Measurements from ENCODE around the gene GGTA1.
"Not testable (repeated sequence)": the region's sequence is repeated elsewhere in the genome, so short reads cannot be mapped to it uniquely, and the experiment has no call there.

The GGTA1 gene

GRCh38 chr9:121458449-121458848, 41.2 kb downstream of the GGTA1 start:
- not testable (repeated sequence) for DNase-seq (ENCODE audit: low spot score)

GRCh38 chr9:121455527-121456239, 44.0 kb downstream of the GGTA1 start:
- no peak for DNase-seq (ENCODE audit: low spot score)

DNA sequence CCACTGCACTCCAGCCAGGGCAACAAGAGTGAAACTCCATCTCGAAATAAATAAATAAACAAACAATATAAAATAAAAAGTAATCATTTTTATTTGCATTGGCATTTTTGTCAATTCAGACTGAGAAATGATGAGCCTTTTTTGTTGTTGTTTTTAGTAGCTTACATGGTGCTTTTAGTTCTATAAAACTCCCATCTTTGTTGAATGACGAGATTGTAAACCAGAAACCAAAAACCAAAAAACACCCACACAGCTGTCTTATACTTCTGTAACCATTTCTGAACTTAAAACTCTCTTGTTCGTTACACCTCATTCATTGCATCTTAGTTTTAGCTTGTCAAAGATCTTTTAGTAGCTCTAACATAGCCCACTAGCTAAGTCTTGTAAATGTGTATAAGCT, 44.7 kb downstream of the GGTA1 start:
- DNase-seq (ENCODE audit: low spot score), result no peak

DNA sequence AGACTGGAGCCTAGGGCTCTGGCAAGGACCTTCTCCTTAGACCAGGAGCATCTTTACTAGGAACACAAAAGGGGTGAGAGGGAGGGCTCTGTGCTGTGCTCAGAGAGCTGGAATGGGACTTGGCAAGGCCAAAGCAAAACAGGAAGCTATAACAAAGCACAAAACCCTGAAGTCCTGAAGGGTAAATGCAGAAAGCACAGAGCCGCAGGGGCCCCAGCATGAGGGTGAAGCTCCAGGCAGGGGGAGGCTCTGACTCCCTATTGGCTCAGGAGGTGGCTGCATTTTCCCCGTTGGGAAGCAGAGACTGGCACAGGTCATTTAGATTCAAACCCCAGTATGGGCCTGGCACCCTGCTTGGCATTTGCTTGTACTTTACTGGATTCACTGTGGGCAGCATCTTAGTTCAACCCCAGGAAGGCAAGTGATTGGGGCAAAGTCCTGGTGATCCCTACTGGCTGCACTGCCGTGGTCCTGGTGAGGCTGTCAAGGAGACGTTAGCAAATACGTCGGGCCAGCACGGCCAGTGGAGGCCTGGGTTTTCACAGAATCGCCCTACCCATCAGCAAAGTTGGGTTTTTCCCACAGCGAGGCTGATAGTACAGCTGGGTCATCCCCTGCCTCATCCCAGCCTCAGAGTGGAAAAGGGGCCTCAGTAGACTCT, 46.3 kb downstream of the GGTA1 start:
- DNase-seq (ENCODE audit: low spot score), result no peak

GRCh38 chr9:121452085-121452484, 47.6 kb downstream of the GGTA1 start:
- DNase-seq (ENCODE audit: low spot score), result no peak

DNA sequence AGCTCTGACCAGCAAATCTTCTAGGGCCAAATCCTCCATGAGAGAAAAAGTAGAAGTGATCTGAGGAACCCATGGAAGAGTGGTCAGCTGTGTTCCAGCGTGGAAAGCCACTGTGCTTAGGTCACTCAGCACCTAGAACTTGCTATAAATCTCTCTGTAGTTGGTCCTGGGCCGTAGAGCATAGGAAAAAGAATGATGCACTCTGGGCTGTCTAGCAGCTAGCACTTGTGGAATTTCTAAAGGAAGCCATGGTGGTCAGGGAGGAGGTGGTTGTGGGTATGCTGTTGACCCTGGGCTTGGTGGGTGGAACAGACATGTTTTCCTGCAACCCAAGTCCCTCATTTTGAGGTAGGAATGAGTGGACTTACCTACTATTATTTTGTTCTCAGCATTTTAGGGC, 48.1 kb downstream of the GGTA1 start:
- DNase-seq (ENCODE audit: low spot score), result no peak

GRCh38 chr9:121450241-121450640, 49.4 kb downstream of the GGTA1 start:
- DNase-seq (ENCODE audit: low spot score), result no peak

- DNase-seq (ENCODE audit: low spot score), result no peak
Measured at GRCh38 chr9:121449786-121450185, 49.9 kb downstream of the GGTA1 start.

- DNase-seq (ENCODE audit: low spot score), result no peak
Measured at GRCh38 chr9:121447321-121447834, 52.3 kb downstream of the GGTA1 start.

GRCh38 chr9:121445986-121446385, 53.7 kb downstream of the GGTA1 start:
- no peak for DNase-seq (ENCODE audit: low spot score)

GRCh38 chr9:121443981-121444380, 55.7 kb downstream of the GGTA1 start:
- DNase-seq (ENCODE audit: low spot score), result no peak

GRCh38 chr9:121441165-121441564, 58.5 kb downstream of the GGTA1 start:
- no peak for DNase-seq (ENCODE audit: low spot score)

DNA sequence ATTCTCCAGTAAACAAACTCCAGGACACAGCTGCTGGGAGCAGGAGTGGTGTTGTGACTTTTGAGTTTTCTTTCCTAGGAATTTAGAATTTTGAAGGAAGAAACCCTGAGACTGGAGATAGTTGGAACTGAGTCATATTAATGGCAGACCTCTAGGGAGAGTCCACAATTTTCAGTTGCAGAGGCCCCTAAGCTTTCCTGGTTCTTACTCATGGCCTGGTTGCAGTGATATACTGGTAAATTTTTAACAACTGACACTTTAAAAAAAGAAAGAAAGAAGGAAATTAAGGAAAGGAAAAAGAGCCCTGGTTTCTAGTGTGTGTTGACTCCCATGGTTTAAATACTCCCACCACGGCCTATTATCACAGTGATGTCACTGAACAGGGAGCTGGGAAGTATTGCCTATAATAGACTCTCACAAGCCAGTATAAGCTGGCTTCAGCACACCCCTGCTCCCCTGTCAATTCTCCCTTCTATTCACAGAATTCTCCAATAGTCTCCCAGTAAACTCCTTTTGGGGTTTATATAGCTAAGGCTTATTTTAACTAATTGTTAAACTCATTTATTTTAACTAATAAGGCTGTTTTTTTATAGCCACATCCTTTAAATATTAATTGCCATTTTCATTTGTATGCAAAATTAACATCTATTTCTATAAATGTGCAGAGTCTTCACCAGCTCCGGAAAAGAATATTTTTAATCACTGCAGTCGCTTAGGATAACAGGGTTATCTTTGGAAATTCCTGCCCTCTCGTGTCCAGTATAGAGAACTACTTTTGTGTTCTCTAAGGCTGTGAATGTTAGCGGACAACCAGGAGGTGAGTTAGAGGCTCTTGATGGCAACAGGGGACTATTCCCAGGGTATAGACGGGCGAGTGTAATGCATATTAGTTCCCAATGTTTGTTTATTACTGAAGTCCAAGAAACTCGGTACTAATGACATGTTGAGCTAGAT, 59.7 kb downstream of the GGTA1 start:
- DNase-seq (ENCODE audit: low spot score), result no peak

DNA sequence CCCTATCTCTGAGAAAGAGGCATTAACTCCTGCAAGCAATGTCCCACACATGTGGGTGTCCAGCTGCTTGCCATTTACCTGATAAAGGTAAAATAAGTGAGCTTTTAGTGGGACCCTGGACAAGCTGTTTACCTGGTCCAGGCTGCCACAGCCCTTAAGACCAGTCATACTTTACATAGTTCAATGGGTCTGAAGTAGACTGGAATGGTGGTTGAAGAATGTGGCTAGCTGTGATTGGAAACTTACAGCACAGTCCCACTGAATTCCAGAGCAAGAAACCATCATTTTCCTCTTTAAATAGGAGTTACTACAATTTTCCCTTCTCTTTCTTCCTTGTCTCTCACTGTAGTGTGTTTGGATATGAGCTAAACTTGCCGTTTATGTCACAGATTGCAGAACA, 60.6 kb downstream of the GGTA1 start:
- no peak for DNase-seq (ENCODE audit: low spot score)

GRCh38 chr9:121437891-121438290, 61.8 kb downstream of the GGTA1 start:
- no peak for DNase-seq (ENCODE audit: low spot score)

- DNase-seq (ENCODE audit: low spot score), result not testable (repeated sequence)
Measured at GRCh38 chr9:121437046-121437445, 62.6 kb downstream of the GGTA1 start.

GRCh38 chr9:121434969-121435368, 64.7 kb downstream of the GGTA1 start:
- DNase-seq (ENCODE audit: low spot score), result no peak

- no peak for DNase-seq (ENCODE audit: low spot score)
Measured at GRCh38 chr9:121427899-121428298, 71.7 kb downstream of the GGTA1 start.

DNA sequence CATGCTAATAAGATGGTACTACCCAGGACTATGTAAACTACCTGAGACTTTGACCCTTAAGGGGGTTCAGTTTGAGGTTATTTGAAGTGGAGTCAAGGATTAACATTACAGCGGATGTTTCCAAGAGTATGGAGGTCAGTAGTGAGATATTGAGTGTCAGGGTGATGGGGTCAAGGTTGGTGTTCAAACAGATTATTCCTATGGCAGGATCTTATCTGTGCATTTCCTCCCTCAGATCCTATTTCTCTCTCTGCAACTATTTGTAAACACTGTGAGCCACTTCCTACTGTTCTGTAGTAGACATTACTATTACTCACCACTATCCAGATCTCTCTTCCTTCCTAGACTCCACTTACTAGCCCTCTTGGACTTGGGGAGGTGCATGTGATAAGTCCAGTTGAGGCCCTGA, 75.6 kb downstream of the GGTA1 start:
- DNase-seq (ENCODE audit: low spot score), result no peak

DNA sequence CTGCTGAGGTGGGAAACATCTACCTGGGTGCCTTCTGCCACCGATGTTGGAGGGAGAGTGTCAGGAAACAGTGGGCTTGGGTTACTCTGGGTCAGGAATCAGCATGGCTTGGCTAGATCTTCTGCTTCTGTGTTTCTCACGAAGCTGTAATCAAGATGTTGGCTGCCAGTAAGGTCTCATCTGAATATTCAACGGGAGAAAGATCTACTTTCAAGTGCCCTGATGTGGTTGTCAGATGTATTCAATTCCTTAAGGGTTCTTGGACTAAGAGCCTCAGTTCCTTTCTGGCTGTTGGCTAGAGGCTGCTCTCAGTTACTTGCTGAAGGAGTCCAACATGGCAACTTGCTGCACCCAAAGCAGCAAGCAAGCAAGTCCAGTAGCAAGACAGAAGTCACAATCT, 87.7 kb downstream of the GGTA1 start:
- DNase-seq (ENCODE audit: low spot score), result no peak

GRCh38 chr9:121405899-121406298, 93.7 kb downstream of the GGTA1 start:
- no peak for DNase-seq (ENCODE audit: low spot score)
